Endometrial microvascular endothelial cells (primary cell): ENCODE results near the gene PRICKLE1. TPM values are rescaled to one million over a fixed set of nuclear protein-coding genes. Genes with fewer than 3 reads are reported as not detected.

Experiments
- in situ Hi-C: cut with HindIII; loops from 2 replicates; pipeline ENCODE4 v1.10.0; 2017; ENCODE audit warnings: low sequenced_read_pairs, low pct_unique_long_range_greater_than_20kb; ENCODE audit errors: inconsistent ontology term
- total RNA-seq: library from RNA; depleted of rRNA; stranded (reverse); fragments of >200 nt; gene quantifications from one replicate; pipeline ENCODE4 v1.2.3, GENCODE V29; 2015; ENCODE audit errors: inconsistent ontology term

The PRICKLE1 gene
- total RNA-seq, 1 donor from 2014 or later, result 9.8 TPM

GRCh38 chr12:42593874-42594273, 4.3 kb upstream of the PRICKLE1 start:
- in situ Hi-C loops, result no loop called here

- in situ Hi-C loops, result no loop called here
Observed at GRCh38 chr12:42590330-42590934, 886 bp upstream of the PRICKLE1 start.

GRCh38 chr12:42588524-42589464, 752 bp downstream of the PRICKLE1 start:
- in situ Hi-C loops, result loop anchor here (10.0 kb wide), 1 partner anchor 686 kb away; no protein-coding TSS in a partner anchor

GRCh38 chr12:42587601-42588523, 1.7 kb downstream of the PRICKLE1 start:
- in situ Hi-C loops, result loop anchor here (10.0 kb wide), 1 partner anchor 687 kb away; no protein-coding TSS in a partner anchor

GRCh38 chr12:42586268-42586667, 3.3 kb downstream of the PRICKLE1 start:
- in situ Hi-C loops, result loop anchor here (10.0 kb wide), 1 partner anchor 689 kb away; no protein-coding TSS in a partner anchor

GRCh38 chr12:42585841-42586216, 3.7 kb downstream of the PRICKLE1 start:
- in situ Hi-C loops, result loop anchor here (10.0 kb wide), 1 partner anchor 689 kb away; no protein-coding TSS in a partner anchor

- in situ Hi-C loops, result loop anchor here (10.0 kb wide), 1 partner anchor 690 kb away; no protein-coding TSS in a partner anchor
Observed at GRCh38 chr12:42585154-42585840, 4.2 kb downstream of the PRICKLE1 start.

GRCh38 chr12:42584651-42585111, 4.9 kb downstream of the PRICKLE1 start:
- in situ Hi-C loops, result loop anchor here (10.0 kb wide), 1 partner anchor 690 kb away; no protein-coding TSS in a partner anchor

GRCh38 chr12:42583016-42583415, 6.5 kb downstream of the PRICKLE1 start:
- in situ Hi-C loops, result loop anchor here (10.0 kb wide), 1 partner anchor 692 kb away; no protein-coding TSS in a partner anchor

GRCh38 chr12:42582498-42582897, 7.0 kb downstream of the PRICKLE1 start:
- in situ Hi-C loops, result loop anchor here (10.0 kb wide), 1 partner anchor 692 kb away; no protein-coding TSS in a partner anchor

GRCh38 chr12:42582050-42582449, 7.5 kb downstream of the PRICKLE1 start:
- in situ Hi-C loops, result loop anchor here (10.0 kb wide), 1 partner anchor 693 kb away; no protein-coding TSS in a partner anchor

GRCh38 chr12:42576374-42576773, 13.2 kb downstream of the PRICKLE1 start:
- in situ Hi-C loops, result no loop called here

- in situ Hi-C loops, result no loop called here
Observed at GRCh38 chr12:42575717-42576116, 13.8 kb downstream of the PRICKLE1 start.

GRCh38 chr12:42574851-42575266, 14.7 kb downstream of the PRICKLE1 start:
- in situ Hi-C loops, result no loop called here

- in situ Hi-C loops, result no loop called here
Observed at GRCh38 chr12:42571327-42572009, 18.1 kb downstream of the PRICKLE1 start.

- in situ Hi-C loops, result no loop called here
Observed at GRCh38 chr12:42570076-42570475, 19.5 kb downstream of the PRICKLE1 start.
